ENCODE data around the gene KLHL29. TPM values are rescaled to one million over a fixed set of nuclear protein-coding genes. Genes with fewer than 3 reads are reported as not detected.

KLHL29 gene
- total and polyA plus RNA-seq, 2 of the 13 experiments (the other 11 are each of a cell fraction or from before 2014, with no cell fraction given): 0.01 TPM; not detected in 1

GRCh38 chr2:23673830-23674679 is 289.1 kb downstream of the KLHL29 start (continued):
- TF ChIP-seq, protein P1, sequence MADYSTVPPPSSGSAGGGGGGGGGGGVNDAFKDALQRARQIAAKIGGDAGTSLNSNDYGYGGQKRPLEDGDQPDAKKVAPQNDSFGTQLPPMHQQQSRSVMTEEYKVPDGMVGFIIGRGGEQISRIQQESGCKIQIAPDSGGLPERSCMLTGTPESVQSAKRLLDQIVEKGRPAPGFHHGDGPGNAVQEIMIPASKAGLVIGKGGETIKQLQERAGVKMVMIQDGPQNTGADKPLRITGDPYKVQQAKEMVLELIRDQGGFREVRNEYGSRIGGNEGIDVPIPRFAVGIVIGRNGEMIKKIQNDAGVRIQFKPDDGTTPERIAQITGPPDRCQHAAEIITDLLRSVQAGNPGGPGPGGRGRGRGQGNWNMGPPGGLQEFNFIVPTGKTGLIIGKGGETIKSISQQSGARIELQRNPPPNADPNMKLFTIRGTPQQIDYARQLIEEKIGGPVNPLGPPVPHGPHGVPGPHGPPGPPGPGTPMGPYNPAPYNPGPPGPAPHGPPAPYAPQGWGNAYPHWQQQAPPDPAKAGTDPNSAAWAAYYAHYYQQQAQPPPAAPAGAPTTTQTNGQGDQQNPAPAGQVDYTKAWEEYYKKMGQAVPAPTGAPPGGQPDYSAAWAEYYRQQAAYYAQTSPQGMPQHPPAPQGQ (CRISPR knock-in tag; IDR thresholded peaks at IDR 0.05; ENCODE audit: borderline replicate concordance): no peak
- TF ChIP-seq NFAT5 (CRISPR knock-in tag; IDR thresholded peaks at IDR 0.05): 0 out of 2 replicates have a peak, but pooled peaks have one; percentile 57
- no peak for TF ChIP-seq ZNF20 (CRISPR knock-in tag; IDR thresholded peaks at IDR 0.05)
- TF ChIP-seq DNMT3B (CRISPR knock-in tag; conservative IDR thresholded peaks at IDR 0.05): peak; percentile 73; the same call in 1 of the 2 replicates
- TF ChIP-seq MZF1 (CRISPR knock-in tag; IDR thresholded peaks at IDR 0.05; ENCODE audit: borderline replicate concordance): no peak
- no peak for TF ChIP-seq SYNCRIP (IDR thresholded peaks at IDR 0.05; ENCODE audit: insufficient read depth, low read depth, low read length)
- no peak for TF ChIP-seq SMAD1 (CRISPR knock-in tag; IDR thresholded peaks at IDR 0.05; ENCODE audit: borderline replicate concordance, low read depth)
- TF ChIP-seq ZNF883 (CRISPR knock-in tag; IDR thresholded peaks at IDR 0.05; ENCODE audit: not compliant biosample characterization): no peak
- no peak for TF ChIP-seq SRSF9 (IDR thresholded peaks at IDR 0.05; ENCODE audit: borderline replicate concordance, insufficient read depth, low read depth, low read length, poor library complexity, severe bottlenecking)
- TF ChIP-seq ZNF788 (CRISPR knock-in tag; IDR thresholded peaks at IDR 0.05; ENCODE audit: borderline replicate concordance): 0 out of 2 replicates have a peak, but pooled peaks have one; percentile 17
- TF ChIP-seq ZNF468 (CRISPR knock-in tag; IDR thresholded peaks at IDR 0.05): no peak
- no peak for TF ChIP-seq ZNF326 (CRISPR knock-in tag; IDR thresholded peaks at IDR 0.05; ENCODE audit: borderline replicate concordance)
- no peak for TF ChIP-seq RFXAP (CRISPR knock-in tag; IDR thresholded peaks at IDR 0.05; ENCODE audit: borderline replicate concordance)
- no peak for TF ChIP-seq ASH2L (IDR thresholded peaks at IDR 0.05; ENCODE audit: insufficient read length, low read depth, low read length)
- TF ChIP-seq IRF1 (CRISPR knock-in tag; IDR thresholded peaks at IDR 0.05; ENCODE audit: low read depth): no peak
- peak; percentile 76; the same call in 1 of the 2 replicates for TF ChIP-seq SRY (CRISPR knock-in tag; IDR thresholded peaks at IDR 0.05)
- no peak for TF ChIP-seq SKI (IDR thresholded peaks at IDR 0.05; ENCODE audit: partially characterized antibody)
- no peak for TF ChIP-seq ELK4 (CRISPR knock-in tag; IDR thresholded peaks at IDR 0.05; ENCODE audit: borderline replicate concordance)

All from HepG2 (cell line).